SK-N-SH (cell line): ENCODE data around the gene CREB5.

Source experiments
- ELF1 ChIP-seq: IDR thresholded peaks from 2 replicates; pipeline ENCODE4 v1.4.0; 2012
- EZH2phosphoT487 ChIP-seq: fragments of 200-600 bp; sonication (generic); IDR thresholded peaks from 2 replicates; pipeline ENCODE4 v1.6.1; 2017; ENCODE audit warnings: low read depth, mixed run types, mild to moderate bottlenecking, antibody characterized with exemption, moderate library complexity, borderline replicate concordance
- JUND ChIP-seq: IDR thresholded peaks from 2 replicates; pipeline ENCODE4 v1.4.0; 2012
- NRF1 ChIP-seq: IDR thresholded peaks from 2 replicates; pipeline ENCODE4 v1.6.1; 2012; ENCODE audit warnings: low read depth, mild to moderate bottlenecking, low read length
- POLR2AphosphoS5 ChIP-seq: IDR thresholded peaks from 2 replicates; pipeline ENCODE4 v1.6.1; 2012; ENCODE audit warnings: low read depth, low read length
- RFX5 ChIP-seq: IDR thresholded peaks from 2 replicates; pipeline ENCODE4 v1.6.1; 2012; ENCODE audit warnings: mild to moderate bottlenecking, improper control_type of control experiment, low read length
- SMC3 ChIP-seq: IDR thresholded peaks from 2 replicates; pipeline ENCODE4 v1.6.1; 2012; ENCODE audit warnings: low read depth, low read length, improper control_type of control experiment
- TF ChIP-seq, protein P1 (sequence below): fragments of 200-600 bp; sonication (generic); IDR thresholded peaks from 2 replicates; pipeline ENCODE4 v1.6.1; 2017; ENCODE audit warnings: antibody characterized with exemption, mild to moderate bottlenecking, moderate library complexity
- TF ChIP-seq, protein P2 (sequence below): IDR thresholded peaks from 2 replicates; pipeline ENCODE4; 2012
- TF ChIP-seq, protein P3 (sequence below): IDR thresholded peaks from 2 replicates; pipeline ENCODE4 v1.6.1; 2012; ENCODE audit warnings: mild to moderate bottlenecking, low read depth, low read length, moderate library complexity
- TF ChIP-seq, protein P4 (sequence below): IDR thresholded peaks from 2 replicates; pipeline ENCODE4 v1.4.0; 2012; ENCODE audit warnings: low read depth, borderline replicate concordance
- TF ChIP-seq, protein P5 (sequence below): IDR thresholded peaks from 2 replicates; pipeline ENCODE4 v1.4.0; 2012; ENCODE audit warnings: low read depth, borderline replicate concordance

DNA sequence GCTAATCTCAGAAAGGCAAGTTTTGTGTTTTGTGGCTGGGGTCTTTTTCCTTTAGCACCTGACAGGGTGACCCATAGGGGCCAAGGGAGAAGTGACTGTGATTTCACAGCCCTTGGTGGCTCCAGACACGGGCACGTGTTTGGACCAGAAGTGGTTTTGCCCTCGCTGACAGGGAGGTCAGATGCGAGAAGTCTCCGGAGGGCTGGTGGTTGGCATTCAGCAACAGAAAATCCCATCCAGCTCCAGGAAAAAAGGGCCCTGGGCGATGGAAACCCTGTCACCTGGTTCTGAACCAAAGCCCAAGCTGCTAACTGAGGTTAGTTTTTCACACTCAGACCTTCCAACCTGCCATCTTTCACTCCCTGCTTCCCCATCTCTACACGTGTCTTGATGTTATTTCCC, 272.9 kb downstream of the CREB5 start:
- TF ChIP-seq, protein P1, sequence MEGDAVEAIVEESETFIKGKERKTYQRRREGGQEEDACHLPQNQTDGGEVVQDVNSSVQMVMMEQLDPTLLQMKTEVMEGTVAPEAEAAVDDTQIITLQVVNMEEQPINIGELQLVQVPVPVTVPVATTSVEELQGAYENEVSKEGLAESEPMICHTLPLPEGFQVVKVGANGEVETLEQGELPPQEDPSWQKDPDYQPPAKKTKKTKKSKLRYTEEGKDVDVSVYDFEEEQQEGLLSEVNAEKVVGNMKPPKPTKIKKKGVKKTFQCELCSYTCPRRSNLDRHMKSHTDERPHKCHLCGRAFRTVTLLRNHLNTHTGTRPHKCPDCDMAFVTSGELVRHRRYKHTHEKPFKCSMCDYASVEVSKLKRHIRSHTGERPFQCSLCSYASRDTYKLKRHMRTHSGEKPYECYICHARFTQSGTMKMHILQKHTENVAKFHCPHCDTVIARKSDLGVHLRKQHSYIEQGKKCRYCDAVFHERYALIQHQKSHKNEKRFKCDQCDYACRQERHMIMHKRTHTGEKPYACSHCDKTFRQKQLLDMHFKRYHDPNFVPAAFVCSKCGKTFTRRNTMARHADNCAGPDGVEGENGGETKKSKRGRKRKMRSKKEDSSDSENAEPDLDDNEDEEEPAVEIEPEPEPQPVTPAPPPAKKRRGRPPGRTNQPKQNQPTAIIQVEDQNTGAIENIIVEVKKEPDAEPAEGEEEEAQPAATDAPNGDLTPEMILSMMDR: no peak
- no peak for TF ChIP-seq POLR2AphosphoS5
- no peak for TF ChIP-seq JUND
- TF ChIP-seq, protein P2, sequence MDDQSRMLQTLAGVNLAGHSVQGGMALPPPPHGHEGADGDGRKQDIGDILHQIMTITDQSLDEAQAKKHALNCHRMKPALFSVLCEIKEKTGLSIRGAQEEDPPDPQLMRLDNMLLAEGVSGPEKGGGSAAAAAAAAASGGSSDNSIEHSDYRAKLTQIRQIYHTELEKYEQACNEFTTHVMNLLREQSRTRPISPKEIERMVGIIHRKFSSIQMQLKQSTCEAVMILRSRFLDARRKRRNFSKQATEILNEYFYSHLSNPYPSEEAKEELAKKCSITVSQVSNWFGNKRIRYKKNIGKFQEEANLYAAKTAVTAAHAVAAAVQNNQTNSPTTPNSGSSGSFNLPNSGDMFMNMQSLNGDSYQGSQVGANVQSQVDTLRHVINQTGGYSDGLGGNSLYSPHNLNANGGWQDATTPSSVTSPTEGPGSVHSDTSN: no peak
- TF ChIP-seq, protein P3, sequence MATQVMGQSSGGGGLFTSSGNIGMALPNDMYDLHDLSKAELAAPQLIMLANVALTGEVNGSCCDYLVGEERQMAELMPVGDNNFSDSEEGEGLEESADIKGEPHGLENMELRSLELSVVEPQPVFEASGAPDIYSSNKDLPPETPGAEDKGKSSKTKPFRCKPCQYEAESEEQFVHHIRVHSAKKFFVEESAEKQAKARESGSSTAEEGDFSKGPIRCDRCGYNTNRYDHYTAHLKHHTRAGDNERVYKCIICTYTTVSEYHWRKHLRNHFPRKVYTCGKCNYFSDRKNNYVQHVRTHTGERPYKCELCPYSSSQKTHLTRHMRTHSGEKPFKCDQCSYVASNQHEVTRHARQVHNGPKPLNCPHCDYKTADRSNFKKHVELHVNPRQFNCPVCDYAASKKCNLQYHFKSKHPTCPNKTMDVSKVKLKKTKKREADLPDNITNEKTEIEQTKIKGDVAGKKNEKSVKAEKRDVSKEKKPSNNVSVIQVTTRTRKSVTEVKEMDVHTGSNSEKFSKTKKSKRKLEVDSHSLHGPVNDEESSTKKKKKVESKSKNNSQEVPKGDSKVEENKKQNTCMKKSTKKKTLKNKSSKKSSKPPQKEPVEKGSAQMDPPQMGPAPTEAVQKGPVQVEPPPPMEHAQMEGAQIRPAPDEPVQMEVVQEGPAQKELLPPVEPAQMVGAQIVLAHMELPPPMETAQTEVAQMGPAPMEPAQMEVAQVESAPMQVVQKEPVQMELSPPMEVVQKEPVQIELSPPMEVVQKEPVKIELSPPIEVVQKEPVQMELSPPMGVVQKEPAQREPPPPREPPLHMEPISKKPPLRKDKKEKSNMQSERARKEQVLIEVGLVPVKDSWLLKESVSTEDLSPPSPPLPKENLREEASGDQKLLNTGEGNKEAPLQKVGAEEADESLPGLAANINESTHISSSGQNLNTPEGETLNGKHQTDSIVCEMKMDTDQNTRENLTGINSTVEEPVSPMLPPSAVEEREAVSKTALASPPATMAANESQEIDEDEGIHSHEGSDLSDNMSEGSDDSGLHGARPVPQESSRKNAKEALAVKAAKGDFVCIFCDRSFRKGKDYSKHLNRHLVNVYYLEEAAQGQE: no peak
- TF ChIP-seq, protein P4, sequence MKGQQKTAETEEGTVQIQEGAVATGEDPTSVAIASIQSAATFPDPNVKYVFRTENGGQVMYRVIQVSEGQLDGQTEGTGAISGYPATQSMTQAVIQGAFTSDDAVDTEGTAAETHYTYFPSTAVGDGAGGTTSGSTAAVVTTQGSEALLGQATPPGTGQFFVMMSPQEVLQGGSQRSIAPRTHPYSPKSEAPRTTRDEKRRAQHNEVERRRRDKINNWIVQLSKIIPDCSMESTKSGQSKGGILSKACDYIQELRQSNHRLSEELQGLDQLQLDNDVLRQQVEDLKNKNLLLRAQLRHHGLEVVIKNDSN: no peak
- no peak for TF ChIP-seq SMC3
- TF ChIP-seq EZH2phosphoT487: no peak
- TF ChIP-seq ELF1: no peak
- no peak for TF ChIP-seq NRF1
- TF ChIP-seq, protein P5, sequence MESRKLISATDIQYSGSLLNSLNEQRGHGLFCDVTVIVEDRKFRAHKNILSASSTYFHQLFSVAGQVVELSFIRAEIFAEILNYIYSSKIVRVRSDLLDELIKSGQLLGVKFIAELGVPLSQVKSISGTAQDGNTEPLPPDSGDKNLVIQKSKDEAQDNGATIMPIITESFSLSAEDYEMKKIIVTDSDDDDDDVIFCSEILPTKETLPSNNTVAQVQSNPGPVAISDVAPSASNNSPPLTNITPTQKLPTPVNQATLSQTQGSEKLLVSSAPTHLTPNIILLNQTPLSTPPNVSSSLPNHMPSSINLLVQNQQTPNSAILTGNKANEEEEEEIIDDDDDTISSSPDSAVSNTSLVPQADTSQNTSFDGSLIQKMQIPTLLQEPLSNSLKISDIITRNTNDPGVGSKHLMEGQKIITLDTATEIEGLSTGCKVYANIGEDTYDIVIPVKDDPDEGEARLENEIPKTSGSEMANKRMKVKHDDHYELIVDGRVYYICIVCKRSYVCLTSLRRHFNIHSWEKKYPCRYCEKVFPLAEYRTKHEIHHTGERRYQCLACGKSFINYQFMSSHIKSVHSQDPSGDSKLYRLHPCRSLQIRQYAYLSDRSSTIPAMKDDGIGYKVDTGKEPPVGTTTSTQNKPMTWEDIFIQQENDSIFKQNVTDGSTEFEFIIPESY: no peak
- TF ChIP-seq RFX5: no peak
